ENCODE data around the gene VAT1. TPM values are rescaled to one million over a fixed set of nuclear protein-coding genes. Genes with fewer than 3 reads are reported as not detected.

The VAT1 gene
- total and polyA plus RNA-seq, 9 of the 15 experiments (the other 6 are each of a cell fraction or from before 2014, with no cell fraction given), result 29.4 to 153 (median 66.7) TPM

GRCh38 chr17:43006639-43007551 is 15.3 kb downstream of the VAT1 start, which contains the start of gene IFI35 (continued):
- TF ChIP-seq MBD1 (CRISPR knock-in tag; IDR thresholded peaks at IDR 0.05) (no peak), ZNF212 (CRISPR knock-in tag; IDR thresholded peaks at IDR 0.05) (no peak), ZMIZ1 (IDR thresholded peaks at IDR 0.05; ENCODE audit: low read depth in 2 of 2, low read length in 2 of 2) (no peak), ZNF23 (CRISPR knock-in tag; IDR thresholded peaks at IDR 0.05) (no peak), THRAP3 (IDR thresholded peaks at IDR 0.05; ENCODE audit: borderline replicate concordance) (no peak), POLR3G (IDR thresholded peaks at IDR 0.05; ENCODE audit: extremely low read depth, insufficient read length, insufficient replicate concordance) (no peak), NRF1 (conservative IDR thresholded peaks at IDR 0.05 in 1 of 2, IDR thresholded peaks at IDR 0.05 in 1 of 2) (no peak), FOXJ2 (tag; IDR thresholded peaks at IDR 0.05) (no peak), ZBTB34 (CRISPR knock-in tag; IDR thresholded peaks at IDR 0.05) (no peak), HMG20A (CRISPR knock-in tag; conservative IDR thresholded peaks at IDR 0.05) (no peak), SPI1 (IDR thresholded peaks at IDR 0.05; ENCODE audit: borderline replicate concordance, low read depth, low read length) (no peak), YBX1 (IDR thresholded peaks at IDR 0.05) (no peak), TCF7L2 (IDR thresholded peaks at IDR 0.05; ENCODE audit: low read depth, low read length) (no peak), PHTF2 (CRISPR knock-in tag; IDR thresholded peaks at IDR 0.05) (no peak), ATF1 (CRISPR knock-in tag; IDR thresholded peaks at IDR 0.05) (no peak), ATF1 (tag; IDR thresholded peaks at IDR 0.05) (0 out of 2 replicates have a peak, but pooled peaks have one; percentile 18), ZNF41 (CRISPR knock-in tag; conservative IDR thresholded peaks at IDR 0.05) (no peak), KDM2B (CRISPR knock-in tag; IDR thresholded peaks at IDR 0.05) (no peak), CEBPG (CRISPR knock-in tag; IDR thresholded peaks at IDR 0.05) (peak; percentile 59; the same call in 1 of the 2 replicates), CEBPG (tag; conservative IDR thresholded peaks at IDR 0.05 in 1 of 2, IDR thresholded peaks at IDR 0.05 in 1 of 2) (peak; percentile 52 to 54; a peak in 3 of 4 replicates), MCM5 (IDR thresholded peaks at IDR 0.05; ENCODE audit: low read depth) (no peak), ZNF239 (CRISPR knock-in tag; IDR thresholded peaks at IDR 0.05) (no peak), ZNF75A (CRISPR knock-in tag; IDR thresholded peaks at IDR 0.05) (no peak), U2AF1 (optimal IDR thresholded peaks at IDR 0.05; ENCODE audit: low read depth, low read length) (no peak)

Measured in K562 (cell line).